ENCODE measurements around the gene MED10. TPM values are rescaled to one million over a fixed set of nuclear protein-coding genes. Genes with fewer than 3 reads are reported as not detected.
A peak's percentile ranks its signal among the peaks of the same experiment; 100 is the strongest.
"Not testable (repeated sequence)": the region's sequence is repeated elsewhere in the genome, so short reads cannot be mapped to it uniquely, and the experiment has no call there.

The MED10 gene
- total and polyA plus RNA-seq, 2 donors (not counting 3 experiments of a cell fraction or from before 2014, with no cell fraction given), result 55.6 to 56.3 TPM

GRCh38 chr5:6365142-6365976 lies 13.0 kb downstream of the MED10 start:
- DNase-seq (ENCODE audit: low read depth, low spot score) (no peak), FAIRE-seq (peak; percentile 77)
- ChIA-PET POLR2A (no interaction called here), CTCF (interaction anchor here (0.8 to 0.9 kb wide), 2 partner anchors 9 to 72 kb away, joined by 3 read pairs; no protein-coding TSS in a partner anchor)
- Histone ChIP-seq H3K9me1 (replicated peaks; ENCODE audit: control insufficient read depth, extremely low read depth, insufficient read depth, low read length) (no peaks in the 10 kb centered on the region), H3K4me2 (ENCODE audit: insufficient read depth, low read length) (no peak overlapping the region), H3K27ac (ENCODE audit: insufficient read depth, low read depth, low read length) (no peak overlapping the region), H3K36me3 (ENCODE audit: control insufficient read depth in 2 of 2, extremely low read depth in 1 of 2, insufficient read depth in 2 of 2, low read length in 2 of 2) (peaks cover 6 to 7% of the 10 kb centered on the region in 2 experiments), H3K9me3 (replicated peaks; ENCODE audit: control insufficient read depth, insufficient read depth, low read length) (no peaks in the 10 kb centered on the region), H3K27me3 (ENCODE audit: control insufficient read depth in 2 of 2, insufficient read depth in 2 of 2, low read length in 2 of 2) (no peaks in the 10 kb centered on the region), H3K9ac (replicated peaks; ENCODE audit: extremely low read depth, insufficient read depth, low read length) (no peak overlapping the region), H3K79me2 (ENCODE audit: control insufficient read depth, insufficient read depth, low read length) (no peaks in the 10 kb centered on the region), H3K4me3 (replicated peaks in 1 of 3; ENCODE audit: insufficient read depth in 1 of 3, low read depth in 1 of 3, low read length in 3 of 3) (no peak overlapping the region), H4K20me1 (replicated peaks; ENCODE audit: control insufficient read depth, extremely low read depth, insufficient read depth, low read length) (no peaks in the 10 kb centered on the region), H2AFZ (ENCODE audit: low read depth, low read length) (no peak overlapping the region), H3K4me1 (ENCODE audit: control insufficient read depth, extremely low read depth, insufficient read depth, low read length) (peaks cover 7% of the 10 kb centered on the region)
- TF ChIP-seq JUN (IDR thresholded peaks at IDR 0.05; ENCODE audit: borderline replicate concordance, insufficient read depth, insufficient read length, low read depth) (no peak), CTCF (IDR thresholded peaks at IDR 0.05; ENCODE audit: extremely low read depth in 1 of 2, insufficient read depth in 1 of 2, low read depth in 1 of 2, low read length in 2 of 2) (no peak), FOS (IDR thresholded peaks at IDR 0.05; ENCODE audit: borderline replicate concordance, insufficient read depth, low read length) (peak; percentile 76), GATA2 (IDR thresholded peaks at IDR 0.05; ENCODE audit: insufficient read depth, insufficient read length, low read depth, low read length) (no peak), POLR2AphosphoS5 (IDR thresholded peaks at IDR 0.05; ENCODE audit: insufficient read depth, low read depth, low read length) (no peak), MYC (IDR thresholded peaks at IDR 0.05; ENCODE audit: low read depth, low read length) (no peak)
- TF ChIP-seq, protein P1, sequence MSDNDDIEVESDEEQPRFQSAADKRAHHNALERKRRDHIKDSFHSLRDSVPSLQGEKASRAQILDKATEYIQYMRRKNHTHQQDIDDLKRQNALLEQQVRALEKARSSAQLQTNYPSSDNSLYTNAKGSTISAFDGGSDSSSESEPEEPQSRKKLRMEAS (IDR thresholded peaks at IDR 0.05; ENCODE audit: insufficient read depth, insufficient read length), result no peak
- BruUV-seq (replicated peaks), result no TSS peak
- intact Hi-C loops (cut with micrococcal nuclease) (no loop called here), dilution Hi-C loops (cut with MboI; ENCODE audit: extremely low pct_ligation_motif_present, low sequenced_read_pairs) (no loop called here)

DNA sequence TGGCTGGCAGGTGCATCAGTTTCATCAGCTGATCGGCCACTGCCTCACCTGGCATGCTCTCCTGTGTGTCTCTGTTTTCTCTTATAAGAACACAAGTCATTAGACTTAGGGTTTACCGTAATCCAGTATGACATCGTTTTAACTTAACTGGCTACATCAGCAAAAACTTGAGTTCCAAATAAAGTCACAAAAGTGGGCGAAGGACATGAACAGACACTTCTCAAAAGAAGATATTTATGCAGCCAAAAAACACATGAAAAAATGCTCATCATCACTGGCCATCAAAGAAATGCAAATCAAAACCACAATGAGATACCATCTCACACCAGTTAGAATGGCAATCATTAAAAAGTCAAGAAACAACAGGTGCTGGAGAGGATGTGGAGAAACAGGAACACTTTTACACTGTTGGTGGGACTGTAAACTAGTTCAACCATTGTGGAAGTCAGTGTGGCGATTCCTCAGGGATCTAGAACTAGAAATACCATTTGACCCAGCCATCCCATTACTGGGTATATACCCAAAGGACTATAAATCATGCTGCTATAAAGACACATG lies 14.8 kb downstream of the MED10 start:
- CTCF ChIA-PET; POLR2A ChIA-PET; H3K79me2 ChIP-seq (ENCODE audit: control insufficient read depth, insufficient read depth, low read length); FAIRE-seq; dilution Hi-C loops (cut with MboI; ENCODE audit: extremely low pct_ligation_motif_present, low sequenced_read_pairs); H3K27me3 ChIP-seq (ENCODE audit: control insufficient read depth in 2 of 2, insufficient read depth in 2 of 2, low read length in 2 of 2); BruUV-seq (replicated peaks); intact Hi-C loops (cut with micrococcal nuclease); H3K36me3 ChIP-seq (ENCODE audit: control insufficient read depth in 2 of 2, extremely low read depth in 1 of 2, insufficient read depth in 2 of 2, low read length in 2 of 2); H4K20me1 ChIP-seq (replicated peaks; ENCODE audit: control insufficient read depth, extremely low read depth, insufficient read depth, low read length); DNase-seq (ENCODE audit: low read depth, low spot score); H3K27ac ChIP-seq (ENCODE audit: insufficient read depth, low read depth, low read length); H3K9me1 ChIP-seq (replicated peaks; ENCODE audit: control insufficient read depth, extremely low read depth, insufficient read depth, low read length); H3K4me1 ChIP-seq (ENCODE audit: control insufficient read depth, extremely low read depth, insufficient read depth, low read length); H3K4me2 ChIP-seq (ENCODE audit: insufficient read depth, low read length); H2AFZ ChIP-seq (ENCODE audit: low read depth, low read length); H3K9me3 ChIP-seq (replicated peaks; ENCODE audit: control insufficient read depth, insufficient read depth, low read length); H3K4me3 ChIP-seq (replicated peaks in 1 of 3; ENCODE audit: insufficient read depth in 1 of 3, low read depth in 1 of 3, low read length in 3 of 3); H3K9ac ChIP-seq (replicated peaks; ENCODE audit: extremely low read depth, insufficient read depth, low read length): not testable (repeated sequence)

All from endothelial cell of umbilical vein (primary cell).